GM13977 (cell line): ENCODE measurements around the gene URGCP.

ENCODE experiments used
- DNase-seq: peaks from one replicate; pipeline ENCODE4 v3.0.0; 2012; ENCODE audit warnings: low spot score
- in situ Hi-C: fragments of 300-500 bp; cut with MboI; formaldehyde crosslinking; loops from one replicate; pipeline ENCODE4 v1.12.0; 2022; ENCODE audit warnings: low sequenced_read_pairs, low pct_unique_long_range_greater_than_20kb, mixed read lengths, inconsistent platforms; ENCODE audit not compliant: unreplicated experiment
- TF ChIP-seq, protein P1 (sequence below): IDR thresholded peaks from 2 replicates; pipeline ENCODE4 v1.5.1; 2012; ENCODE audit warnings: mild to moderate bottlenecking, control low read depth; ENCODE audit not compliant: insufficient read depth; ENCODE audit errors: extremely low read depth, missing control alignments

The URGCP gene

DNA sequence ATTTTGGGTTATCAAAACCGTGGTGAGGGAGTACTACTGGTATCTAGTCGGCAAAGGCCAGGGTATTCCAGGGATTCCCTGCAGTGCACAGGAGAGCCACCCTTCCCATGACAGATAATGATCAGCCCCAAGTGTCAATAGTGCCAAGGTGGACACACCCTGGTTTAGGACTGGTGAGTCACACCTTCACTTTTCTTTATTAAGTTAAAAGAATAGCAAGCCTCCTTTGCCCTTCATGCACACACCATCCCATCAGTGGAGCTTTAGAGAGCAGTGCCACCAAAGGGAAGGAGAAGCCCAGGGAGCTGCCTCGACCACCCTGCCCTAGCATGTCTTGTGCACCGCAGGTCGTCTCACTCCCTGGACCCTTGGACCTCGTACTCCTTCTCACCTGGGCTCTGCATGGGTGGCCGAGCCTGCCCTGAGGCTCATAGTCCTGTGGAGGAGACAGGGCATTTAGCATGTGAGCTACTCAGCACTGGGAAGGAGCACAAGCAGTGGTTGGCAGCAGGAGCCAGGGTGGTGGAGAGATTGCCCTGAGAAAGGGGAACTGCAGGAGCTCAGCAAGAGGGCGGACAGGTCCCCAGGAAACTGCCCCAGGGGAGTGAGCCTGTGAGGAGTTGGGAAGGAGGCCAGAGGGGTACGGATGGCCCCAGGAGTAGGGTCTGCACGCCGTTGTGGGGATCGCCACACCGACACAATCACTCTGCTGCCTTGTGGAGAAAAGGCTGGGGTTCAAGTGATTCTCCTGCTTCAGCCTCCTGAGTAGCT, 37.2 kb upstream of the URGCP start:
- in situ Hi-C loops, result no loop called here
- TF ChIP-seq, protein P1, sequence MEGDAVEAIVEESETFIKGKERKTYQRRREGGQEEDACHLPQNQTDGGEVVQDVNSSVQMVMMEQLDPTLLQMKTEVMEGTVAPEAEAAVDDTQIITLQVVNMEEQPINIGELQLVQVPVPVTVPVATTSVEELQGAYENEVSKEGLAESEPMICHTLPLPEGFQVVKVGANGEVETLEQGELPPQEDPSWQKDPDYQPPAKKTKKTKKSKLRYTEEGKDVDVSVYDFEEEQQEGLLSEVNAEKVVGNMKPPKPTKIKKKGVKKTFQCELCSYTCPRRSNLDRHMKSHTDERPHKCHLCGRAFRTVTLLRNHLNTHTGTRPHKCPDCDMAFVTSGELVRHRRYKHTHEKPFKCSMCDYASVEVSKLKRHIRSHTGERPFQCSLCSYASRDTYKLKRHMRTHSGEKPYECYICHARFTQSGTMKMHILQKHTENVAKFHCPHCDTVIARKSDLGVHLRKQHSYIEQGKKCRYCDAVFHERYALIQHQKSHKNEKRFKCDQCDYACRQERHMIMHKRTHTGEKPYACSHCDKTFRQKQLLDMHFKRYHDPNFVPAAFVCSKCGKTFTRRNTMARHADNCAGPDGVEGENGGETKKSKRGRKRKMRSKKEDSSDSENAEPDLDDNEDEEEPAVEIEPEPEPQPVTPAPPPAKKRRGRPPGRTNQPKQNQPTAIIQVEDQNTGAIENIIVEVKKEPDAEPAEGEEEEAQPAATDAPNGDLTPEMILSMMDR, result no peak
- no peak for DNase-seq

DNA sequence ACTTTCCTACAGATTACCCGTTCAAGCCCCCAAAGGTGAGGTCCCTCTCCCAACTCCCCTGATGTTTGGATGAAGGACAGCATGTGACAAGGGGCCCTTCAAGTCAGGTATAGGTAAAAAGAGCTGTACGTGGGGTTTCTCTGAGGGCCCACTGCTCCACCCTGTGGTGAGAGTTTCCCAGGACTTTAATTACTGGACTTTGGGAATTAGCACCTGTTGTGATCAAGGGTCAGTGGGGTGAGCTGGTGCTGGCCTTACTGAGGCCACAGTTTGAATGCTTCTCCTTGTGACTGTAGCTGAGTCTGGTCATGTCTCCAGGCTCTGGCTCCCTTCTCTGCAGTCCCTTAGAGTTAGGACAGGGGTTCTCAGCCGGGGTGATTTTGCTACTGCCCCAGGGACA, 36.6 kb upstream of the URGCP start:
- in situ Hi-C loops, result no loop called here
- DNase-seq, result no peak
- TF ChIP-seq, protein P1, result no peak

DNA sequence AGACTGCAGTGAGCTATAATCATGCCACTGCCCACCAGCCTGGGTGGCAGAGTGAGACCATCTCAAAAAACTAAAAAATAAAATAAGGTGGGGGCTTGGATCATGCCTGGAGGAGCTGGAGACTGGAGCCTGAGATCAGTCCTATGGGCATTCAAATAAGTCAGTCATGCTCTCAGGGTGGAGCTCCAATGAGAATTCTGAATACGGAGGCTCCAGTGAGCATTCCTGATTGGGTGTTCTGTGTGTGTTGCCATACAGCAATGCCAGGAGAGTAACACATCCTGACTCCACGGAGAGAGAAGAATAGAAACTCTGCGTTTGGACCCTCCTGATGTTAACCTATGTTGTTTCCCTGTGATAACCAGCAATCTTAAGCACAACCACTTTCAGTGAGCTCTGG, 35.9 kb upstream of the URGCP start:
- DNase-seq, result no peak
- in situ Hi-C loops, result no loop called here
- TF ChIP-seq, protein P1, result no peak

DNA sequence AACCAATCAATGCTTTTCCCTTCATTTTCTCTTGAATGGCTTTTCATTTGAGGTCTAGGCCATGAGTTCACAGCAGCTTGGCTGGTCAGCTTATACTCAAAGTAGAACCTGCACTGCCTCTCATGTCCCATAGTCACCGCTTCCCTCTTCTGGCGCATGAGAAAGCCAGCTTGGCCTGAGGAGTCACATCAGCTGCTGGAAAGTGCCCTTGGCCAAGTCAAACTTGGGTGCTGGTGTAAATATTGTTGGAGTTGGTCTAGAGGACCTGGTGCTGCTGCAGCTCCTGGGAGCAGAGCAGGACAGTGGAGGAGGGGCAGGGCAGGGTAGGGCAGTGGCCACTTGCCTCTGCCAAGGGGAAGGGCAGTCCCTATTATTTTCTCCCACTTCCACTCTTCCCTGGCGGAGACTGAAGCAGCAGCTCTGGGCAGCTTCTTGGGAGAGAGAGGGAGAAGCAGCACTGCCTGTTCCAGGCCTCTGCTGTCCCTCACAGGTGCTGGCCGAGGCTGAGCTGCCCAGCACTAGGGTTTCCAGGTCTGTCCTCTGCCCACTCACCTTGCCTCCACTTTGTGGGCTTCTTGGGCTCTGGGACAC, 32.6 kb upstream of the URGCP start:
- no peak for DNase-seq
- TF ChIP-seq, protein P1, result no peak
- in situ Hi-C loops, result no loop called here

DNA sequence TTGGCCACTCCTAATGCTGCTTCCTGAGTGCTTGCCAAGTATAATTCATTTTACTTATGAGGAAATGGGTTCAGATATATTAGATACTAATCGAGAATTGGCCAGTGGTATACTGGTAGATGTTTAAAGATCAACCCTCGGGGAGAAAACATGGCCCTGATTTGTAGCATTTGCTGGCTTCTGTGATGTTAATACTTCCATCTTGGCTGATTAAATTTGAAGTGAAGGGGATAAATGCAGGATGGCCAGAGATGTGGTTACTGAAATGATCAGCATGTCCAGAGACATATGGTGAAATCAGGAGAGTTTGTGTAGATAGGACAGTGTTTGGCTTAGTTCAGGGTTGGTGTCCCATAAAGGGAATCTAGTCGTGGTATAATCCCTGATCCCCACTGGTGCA, 31.0 kb upstream of the URGCP start:
- TF ChIP-seq, protein P1, result no peak
- in situ Hi-C loops, result no loop called here
- DNase-seq, result no peak

DNA sequence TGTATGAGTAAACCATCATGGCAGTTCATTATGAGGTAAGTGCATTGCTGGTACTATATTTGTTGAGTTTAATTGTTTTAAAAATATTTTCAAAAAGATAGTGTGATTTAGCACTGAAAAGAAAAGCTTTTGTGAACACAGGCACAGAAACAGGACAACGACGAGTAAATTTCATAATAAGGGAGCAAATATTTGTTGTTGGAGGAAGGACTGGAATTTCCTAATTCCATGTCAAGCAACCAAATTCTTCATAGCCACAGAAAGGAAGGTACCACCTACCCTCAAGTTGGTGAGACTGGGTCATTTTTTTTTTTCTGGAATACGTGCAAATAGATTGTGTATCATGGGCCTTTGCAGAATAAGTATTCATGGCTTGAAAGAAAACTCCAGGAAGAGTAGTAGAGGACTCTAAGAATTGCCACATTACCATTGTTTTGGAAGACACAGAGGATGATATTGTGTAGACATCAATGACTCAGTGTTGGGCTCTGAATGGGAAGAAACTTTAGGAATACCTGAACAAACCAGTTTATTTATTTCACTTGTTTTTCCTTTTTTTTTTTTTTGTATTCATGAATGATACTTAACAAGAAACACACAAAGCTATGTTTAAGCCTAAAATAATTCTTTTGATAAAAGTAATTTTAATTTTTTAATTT, 27.6 kb upstream of the URGCP start:
- in situ Hi-C loops, result no loop called here
- TF ChIP-seq, protein P1, result no peak
- DNase-seq, result no peak
